ENCODE measurements around the gene MAN1C1. TPM values are rescaled to one million over a fixed set of nuclear protein-coding genes. Genes with fewer than 3 reads are reported as not detected.

The MAN1C1 gene
- total RNA-seq, 2 donors from 2014 or later: 2.2 to 4.3 TPM

DNA sequence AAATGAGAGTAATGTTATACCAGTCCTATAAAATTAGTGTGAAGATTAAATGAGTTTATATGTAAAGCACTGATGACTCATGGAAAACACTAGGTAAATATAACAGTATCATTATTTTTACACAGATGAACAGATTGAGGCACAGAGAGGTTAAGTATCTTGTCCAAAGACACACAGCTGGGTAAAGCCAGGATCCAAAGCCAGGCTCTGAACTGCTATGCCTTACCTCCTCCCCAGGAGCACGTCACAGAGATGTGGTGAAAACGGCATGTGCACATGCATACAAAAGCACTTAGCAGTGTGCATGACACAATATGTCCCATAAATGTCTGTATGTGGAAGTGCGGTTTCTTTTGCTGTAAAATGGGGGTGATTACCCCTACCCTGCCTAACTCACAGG lies 56.9 kb downstream of the MAN1C1 start:
- no peak for TF ChIP-seq CTCF (conservative IDR thresholded peaks at IDR 0.05)
- WGBS, 2 experiments (ENCODE audit: insufficient coverage in 1 of 2, insufficient read length in 1 of 2): 91 to 95% methylated on average over 3 of the region's 3 CpGs
- H3K4me3 ChIP-seq (ENCODE audit: low read length): no peak overlapping the region
- H3K36me3 ChIP-seq (ENCODE audit: control insufficient read depth, insufficient read depth, low read length): no peaks in the 10 kb centered on the region
- Mint-ChIP-seq H3K9me3 (peaks cover 8% of the 10 kb centered on the region), H3K27me3 (ENCODE audit: insufficient read depth) (no peaks in the 10 kb centered on the region), H3K36me3 (ENCODE audit: low read depth) (no peaks in the 10 kb centered on the region), H3K4me1 (peaks cover 15% of the 10 kb centered on the region), H3K4me3 (no peak overlapping the region), H3K27ac (no peak overlapping the region)
- H3K4me1 ChIP-seq (ENCODE audit: control insufficient read depth, insufficient read depth, low read length): no peaks in the 10 kb centered on the region
- no peaks in the 10 kb centered on the region for H3K9me3 ChIP-seq (ENCODE audit: control insufficient read depth, low read length)
- no peaks in the 10 kb centered on the region for H3K27me3 ChIP-seq (ENCODE audit: control insufficient read depth, insufficient read depth, low read length, poor library complexity, severe bottlenecking)
- DNase-seq: no peak
- no peak overlapping the region for H3K9ac ChIP-seq (ENCODE audit: extremely low read depth, low read length, poor library complexity, severe bottlenecking)
- H3K27ac ChIP-seq (ENCODE audit: low read depth, low read length): no peak overlapping the region

DNA sequence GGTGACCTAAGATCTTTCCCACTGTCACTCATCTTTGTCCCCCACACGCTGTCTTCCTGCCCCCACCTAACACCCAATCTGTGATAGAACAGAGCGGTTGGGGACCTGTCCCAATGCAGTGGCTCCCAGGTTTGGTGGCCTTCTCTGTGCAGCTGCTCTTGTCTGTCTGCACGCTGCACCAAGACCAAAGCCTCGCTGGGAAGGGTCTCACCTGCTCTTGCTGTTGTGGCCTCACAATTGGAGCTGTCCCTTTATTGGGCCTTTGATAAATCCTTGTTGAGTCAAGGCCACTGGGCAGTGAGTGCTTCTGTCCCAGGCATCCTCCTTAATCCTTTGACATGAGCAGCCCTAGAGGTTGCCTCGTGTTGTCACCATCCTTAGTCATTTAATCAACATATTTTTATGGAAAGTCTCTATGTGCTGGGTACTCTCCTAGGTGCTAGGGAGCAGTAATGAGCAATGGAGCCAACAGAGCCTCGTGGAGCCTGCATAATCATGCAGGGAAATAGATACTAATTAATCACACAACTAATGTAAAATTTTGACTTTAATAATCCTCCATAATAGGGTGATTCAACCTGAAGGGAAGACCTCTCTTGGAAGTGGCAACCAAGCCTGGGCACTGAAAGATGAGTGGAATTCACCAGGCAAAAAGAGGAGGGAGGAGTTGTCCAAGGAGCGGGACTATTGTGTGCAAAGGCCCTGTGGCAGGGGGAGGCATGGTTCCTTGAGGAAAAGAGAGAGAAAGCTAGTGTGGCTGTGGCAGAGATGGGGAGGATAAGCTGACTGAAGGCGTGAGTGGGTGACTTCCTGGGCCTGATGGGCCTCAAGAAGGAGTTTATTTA lies 57.6 kb downstream of the MAN1C1 start:
- Histone ChIP-seq H3K27me3 (ENCODE audit: control insufficient read depth, insufficient read depth, low read length, poor library complexity, severe bottlenecking) (no peaks in the 10 kb centered on the region), H3K9ac (ENCODE audit: extremely low read depth, low read length, poor library complexity, severe bottlenecking) (no peak overlapping the region), H3K9me3 (ENCODE audit: control insufficient read depth, low read length) (no peaks in the 10 kb centered on the region), H3K27ac (ENCODE audit: low read depth, low read length) (no peak overlapping the region), H3K4me3 (ENCODE audit: low read length) (no peak overlapping the region), H3K4me1 (ENCODE audit: control insufficient read depth, insufficient read depth, low read length) (no peaks in the 10 kb centered on the region), H3K36me3 (ENCODE audit: control insufficient read depth, insufficient read depth, low read length) (no peaks in the 10 kb centered on the region)
- Mint-ChIP-seq H3K36me3 (ENCODE audit: low read depth) (no peaks in the 10 kb centered on the region), H3K27ac (no peak overlapping the region), H3K4me3 (no peak overlapping the region), H3K4me1 (peaks cover 15% of the 10 kb centered on the region), H3K9me3 (peaks cover 8% of the 10 kb centered on the region), H3K27me3 (ENCODE audit: insufficient read depth) (no peaks in the 10 kb centered on the region)
- TF ChIP-seq CTCF (conservative IDR thresholded peaks at IDR 0.05): peak; percentile 30
- WGBS, 2 experiments (ENCODE audit: insufficient coverage in 1 of 2, insufficient read length in 1 of 2): 83 to 89% methylated on average over 6 to 8 of the region's 8 CpGs
- no peak for DNase-seq

DNA sequence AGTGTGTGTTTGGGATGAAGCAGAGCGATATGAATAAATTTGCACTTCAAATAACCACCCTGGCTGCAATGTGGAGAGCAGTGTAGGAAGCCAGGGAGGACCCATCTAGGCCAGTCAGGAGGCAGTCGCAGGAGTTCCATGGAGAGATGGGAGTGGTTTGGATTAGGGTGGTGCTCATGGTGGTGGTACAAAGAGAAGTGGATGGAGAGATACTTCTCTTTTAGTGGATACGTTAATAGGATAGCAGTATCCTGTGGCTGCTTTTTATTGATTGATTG lies 58.2 kb downstream of the MAN1C1 start:
- TF ChIP-seq CTCF (conservative IDR thresholded peaks at IDR 0.05): no peak
- H3K9ac ChIP-seq (ENCODE audit: extremely low read depth, low read length, poor library complexity, severe bottlenecking): no peak overlapping the region
- WGBS, 2 experiments (ENCODE audit: insufficient coverage in 1 of 2, insufficient read length in 1 of 2): 80 to 94% methylated on average over 2 to 3 of the region's 3 CpGs
- H3K4me1 ChIP-seq (ENCODE audit: control insufficient read depth, insufficient read depth, low read length): no peaks in the 10 kb centered on the region
- no peaks in the 10 kb centered on the region for H3K9me3 ChIP-seq (ENCODE audit: control insufficient read depth, low read length)
- Mint-ChIP-seq H3K4me3 (no peak overlapping the region), H3K27me3 (ENCODE audit: insufficient read depth) (no peaks in the 10 kb centered on the region), H3K27ac (no peak overlapping the region), H3K36me3 (ENCODE audit: low read depth) (no peaks in the 10 kb centered on the region), H3K4me1 (peaks cover 15% of the 10 kb centered on the region), H3K9me3 (peaks cover 8% of the 10 kb centered on the region)
- no peak overlapping the region for H3K4me3 ChIP-seq (ENCODE audit: low read length)
- no peak overlapping the region for H3K27ac ChIP-seq (ENCODE audit: low read depth, low read length)
- H3K27me3 ChIP-seq (ENCODE audit: control insufficient read depth, insufficient read depth, low read length, poor library complexity, severe bottlenecking): no peaks in the 10 kb centered on the region
- H3K36me3 ChIP-seq (ENCODE audit: control insufficient read depth, insufficient read depth, low read length): no peaks in the 10 kb centered on the region
- no peak for DNase-seq
